Measurements from ENCODE around the gene PRUNE2.
"Not testable (repeated sequence)": the region's sequence is repeated elsewhere in the genome, so short reads cannot be mapped to it uniquely, and the experiment has no call there.

Gene PRUNE2, protein sequence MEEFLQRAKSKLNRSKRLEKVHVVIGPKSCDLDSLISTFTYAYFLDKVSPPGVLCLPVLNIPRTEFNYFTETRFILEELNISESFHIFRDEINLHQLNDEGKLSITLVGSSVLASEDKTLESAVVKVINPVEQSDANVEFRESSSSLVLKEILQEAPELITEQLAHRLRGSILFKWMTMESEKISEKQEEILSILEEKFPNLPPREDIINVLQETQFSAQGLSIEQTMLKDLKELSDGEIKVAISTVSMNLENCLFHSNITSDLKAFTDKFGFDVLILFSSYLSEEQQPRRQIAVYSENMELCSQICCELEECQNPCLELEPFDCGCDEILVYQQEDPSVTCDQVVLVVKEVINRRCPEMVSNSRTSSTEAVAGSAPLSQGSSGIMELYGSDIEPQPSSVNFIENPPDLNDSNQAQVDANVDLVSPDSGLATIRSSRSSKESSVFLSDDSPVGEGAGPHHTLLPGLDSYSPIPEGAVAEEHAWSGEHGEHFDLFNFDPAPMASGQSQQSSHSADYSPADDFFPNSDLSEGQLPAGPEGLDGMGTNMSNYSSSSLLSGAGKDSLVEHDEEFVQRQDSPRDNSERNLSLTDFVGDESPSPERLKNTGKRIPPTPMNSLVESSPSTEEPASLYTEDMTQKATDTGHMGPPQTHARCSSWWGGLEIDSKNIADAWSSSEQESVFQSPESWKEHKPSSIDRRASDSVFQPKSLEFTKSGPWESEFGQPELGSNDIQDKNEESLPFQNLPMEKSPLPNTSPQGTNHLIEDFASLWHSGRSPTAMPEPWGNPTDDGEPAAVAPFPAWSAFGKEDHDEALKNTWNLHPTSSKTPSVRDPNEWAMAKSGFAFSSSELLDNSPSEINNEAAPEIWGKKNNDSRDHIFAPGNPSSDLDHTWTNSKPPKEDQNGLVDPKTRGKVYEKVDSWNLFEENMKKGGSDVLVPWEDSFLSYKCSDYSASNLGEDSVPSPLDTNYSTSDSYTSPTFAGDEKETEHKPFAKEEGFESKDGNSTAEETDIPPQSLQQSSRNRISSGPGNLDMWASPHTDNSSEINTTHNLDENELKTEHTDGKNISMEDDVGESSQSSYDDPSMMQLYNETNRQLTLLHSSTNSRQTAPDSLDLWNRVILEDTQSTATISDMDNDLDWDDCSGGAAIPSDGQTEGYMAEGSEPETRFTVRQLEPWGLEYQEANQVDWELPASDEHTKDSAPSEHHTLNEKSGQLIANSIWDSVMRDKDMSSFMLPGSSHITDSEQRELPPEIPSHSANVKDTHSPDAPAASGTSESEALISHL (N-terminal part only)

GRCh38 chr9:76905791-76906646 is at the start of gene PRUNE2:
TSS of gene PRUNE2 (minus strand) at chr9:76906114. CDS start at chr9:76905963, 151 bp downstream.
- peak; percentile 24 for DNase-seq (ENCODE audit: low spot score)

- DNase-seq (ENCODE audit: low spot score), result not testable (repeated sequence)
Observed at GRCh38 chr9:76955406-76955805, 49.5 kb upstream of the PRUNE2 start.

GRCh38 chr9:76949865-76950264 is 44.0 kb upstream of the PRUNE2 start:
- DNase-seq (ENCODE audit: low spot score), result no peak

- DNase-seq (ENCODE audit: low spot score), result no peak
Observed at GRCh38 chr9:76944011-76944410, 38.1 kb upstream of the PRUNE2 start.

- no peak for DNase-seq (ENCODE audit: low spot score)
Observed at GRCh38 chr9:76943054-76943453, 37.1 kb upstream of the PRUNE2 start.

DNA sequence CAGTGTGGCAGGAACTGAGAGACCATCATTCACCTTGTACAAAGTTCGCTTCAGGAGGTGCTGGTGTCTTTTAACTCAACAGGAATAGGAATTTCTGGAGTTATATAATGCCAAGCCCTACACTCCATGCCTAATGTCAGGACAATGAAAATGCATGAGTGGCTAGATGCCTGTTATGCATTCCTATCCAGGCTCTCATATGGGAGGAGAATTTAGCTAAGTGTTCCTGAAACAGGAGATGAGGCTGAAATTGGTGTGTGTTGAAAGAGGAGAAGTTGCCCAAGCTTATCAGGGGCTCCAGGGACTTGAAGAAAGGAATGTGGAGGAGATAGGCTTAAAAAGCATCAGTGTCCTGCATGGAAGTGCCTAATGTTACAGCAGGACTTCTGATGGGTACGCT is 26.8 kb upstream of the PRUNE2 start:
- DNase-seq (ENCODE audit: low spot score), result no peak

- DNase-seq (ENCODE audit: low spot score), result no peak
Observed at GRCh38 chr9:76932265-76932664, 26.4 kb upstream of the PRUNE2 start.

DNA sequence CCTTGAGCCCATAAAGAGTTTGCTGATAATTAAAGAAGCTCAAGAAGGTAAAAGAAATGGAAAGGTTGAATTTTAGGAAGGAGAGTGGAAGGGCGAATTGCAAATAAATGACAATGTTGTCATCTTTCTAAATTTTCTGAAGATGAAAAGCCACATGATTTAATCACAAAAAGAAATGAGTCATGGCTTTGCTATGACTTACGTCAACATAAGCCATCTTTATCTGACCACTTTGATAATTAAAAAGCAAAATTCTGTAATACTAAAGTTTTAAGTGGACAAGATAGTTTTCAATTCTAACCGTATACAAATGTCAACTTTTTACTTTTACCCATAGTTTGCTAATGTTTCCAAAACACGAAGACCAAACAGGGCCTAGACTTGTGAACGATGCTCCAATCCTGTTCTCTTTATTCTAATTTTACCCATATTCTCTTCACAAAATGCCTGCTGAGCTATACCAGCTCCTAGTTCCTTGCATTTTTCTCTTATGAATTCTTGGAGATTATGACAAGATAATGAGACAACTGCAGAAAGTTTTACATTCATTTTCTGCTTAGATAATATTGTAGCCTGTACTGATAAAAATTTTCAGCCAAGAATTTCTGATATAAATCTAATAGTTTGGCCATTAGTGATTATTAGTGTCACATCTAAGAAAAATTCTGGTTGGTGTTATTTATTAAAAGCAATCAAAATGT is 21.8 kb upstream of the PRUNE2 start:
- no peak for DNase-seq (ENCODE audit: low spot score)

DNA sequence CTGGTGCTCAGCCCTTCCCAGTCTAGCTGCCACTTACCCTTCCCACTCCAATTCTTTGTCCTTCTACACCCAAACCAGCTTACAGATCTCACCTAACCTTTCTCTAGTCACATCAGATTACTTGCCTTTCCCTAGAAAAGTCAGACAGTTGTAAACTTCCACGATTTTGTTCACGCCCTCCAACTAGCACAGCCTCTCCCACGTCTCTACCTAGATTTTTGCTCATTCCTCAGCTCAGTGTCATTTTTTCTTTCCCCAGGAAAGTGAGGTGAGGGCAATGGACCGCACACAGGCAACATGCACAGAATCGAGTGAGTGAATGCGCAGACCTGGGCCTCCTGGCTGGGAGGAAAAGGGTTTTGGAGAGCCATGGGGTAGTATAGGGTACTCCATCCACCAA is 20.9 kb upstream of the PRUNE2 start:
- DNase-seq (ENCODE audit: low spot score), result no peak

DNA sequence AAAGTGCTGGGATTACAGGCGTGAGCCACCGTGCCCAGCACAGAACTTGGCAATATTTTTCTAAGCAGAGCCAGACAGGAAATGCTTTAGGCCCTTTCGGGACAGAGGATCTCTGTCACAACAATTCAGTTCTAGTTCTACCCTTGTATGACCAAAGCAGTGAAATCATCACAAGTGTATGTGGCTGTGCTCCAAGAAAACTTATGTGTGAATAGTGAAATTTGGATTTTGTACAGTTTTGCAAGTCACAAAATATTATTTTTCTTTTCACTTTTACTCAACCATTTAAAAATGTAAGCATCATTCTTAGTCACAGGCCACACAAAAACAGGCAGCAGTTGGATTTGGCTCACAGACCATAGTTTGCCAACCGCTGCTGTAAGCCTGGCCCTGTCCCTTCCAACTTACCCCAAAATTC is 20.4 kb upstream of the PRUNE2 start:
- peak; percentile 1 for DNase-seq (ENCODE audit: low spot score)

- DNase-seq (ENCODE audit: low spot score), result no peak
Observed at GRCh38 chr9:76921165-76921564, 15.3 kb upstream of the PRUNE2 start.

DNA sequence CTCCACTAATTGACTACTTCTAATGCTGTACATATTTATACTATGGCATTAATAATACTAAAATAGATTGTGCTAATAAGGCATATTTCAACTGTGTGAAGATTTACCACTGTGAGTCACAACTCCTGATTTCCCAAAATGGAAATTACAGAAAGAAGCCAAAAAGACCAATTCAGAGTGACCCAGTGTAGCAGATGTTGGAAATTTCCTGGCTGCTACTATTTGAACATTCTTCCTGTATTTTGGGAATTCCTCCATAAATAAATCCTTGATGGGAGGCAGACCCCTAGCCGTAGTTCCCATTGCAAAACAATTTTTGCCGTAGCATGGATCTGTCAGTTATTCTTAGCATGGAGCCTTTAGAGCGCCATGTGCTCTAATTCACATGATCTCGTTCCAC is 11.4 kb upstream of the PRUNE2 start:
- no peak for DNase-seq (ENCODE audit: low spot score)

DNA sequence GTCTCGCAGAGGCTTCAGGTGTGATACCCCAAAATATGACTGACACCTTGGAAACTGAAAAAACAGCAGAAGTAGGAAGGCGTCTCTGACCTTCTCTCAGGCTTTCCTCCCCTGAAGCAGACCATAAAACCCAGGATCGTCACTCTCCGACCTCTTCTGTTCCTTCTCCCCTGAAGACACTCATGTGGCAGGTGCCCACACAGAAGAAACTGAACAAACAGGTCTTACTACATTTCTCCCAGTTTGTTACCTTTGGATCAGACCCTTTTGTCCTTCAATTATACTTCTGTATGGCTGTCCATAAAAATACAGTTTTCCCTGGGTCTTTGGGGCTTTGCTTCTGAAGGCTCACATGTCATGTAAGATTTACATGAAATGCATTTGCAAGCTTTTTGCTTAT is 10.3 kb upstream of the PRUNE2 start:
- DNase-seq (ENCODE audit: low spot score), result no peak

DNA sequence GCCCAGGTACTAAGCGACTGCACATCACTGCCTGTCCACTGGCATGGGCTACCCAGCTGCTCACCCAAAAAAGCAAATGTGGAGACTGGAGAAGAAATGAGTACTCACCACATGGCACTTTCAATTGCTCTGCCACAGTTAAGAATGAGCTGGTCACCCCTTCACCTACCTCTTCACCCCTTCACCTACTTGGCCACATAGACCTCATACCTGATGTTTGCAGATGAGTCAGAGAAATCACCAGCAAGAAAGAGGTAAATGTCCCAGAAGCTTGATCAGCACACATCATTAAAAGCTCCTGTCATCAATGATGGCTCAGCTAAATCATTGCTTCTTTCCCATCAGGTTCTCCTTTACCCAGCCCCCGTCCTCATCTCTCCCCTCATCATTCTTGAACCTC is 7.6 kb upstream of the PRUNE2 start:
- DNase-seq (ENCODE audit: low spot score), result no peak

DNA sequence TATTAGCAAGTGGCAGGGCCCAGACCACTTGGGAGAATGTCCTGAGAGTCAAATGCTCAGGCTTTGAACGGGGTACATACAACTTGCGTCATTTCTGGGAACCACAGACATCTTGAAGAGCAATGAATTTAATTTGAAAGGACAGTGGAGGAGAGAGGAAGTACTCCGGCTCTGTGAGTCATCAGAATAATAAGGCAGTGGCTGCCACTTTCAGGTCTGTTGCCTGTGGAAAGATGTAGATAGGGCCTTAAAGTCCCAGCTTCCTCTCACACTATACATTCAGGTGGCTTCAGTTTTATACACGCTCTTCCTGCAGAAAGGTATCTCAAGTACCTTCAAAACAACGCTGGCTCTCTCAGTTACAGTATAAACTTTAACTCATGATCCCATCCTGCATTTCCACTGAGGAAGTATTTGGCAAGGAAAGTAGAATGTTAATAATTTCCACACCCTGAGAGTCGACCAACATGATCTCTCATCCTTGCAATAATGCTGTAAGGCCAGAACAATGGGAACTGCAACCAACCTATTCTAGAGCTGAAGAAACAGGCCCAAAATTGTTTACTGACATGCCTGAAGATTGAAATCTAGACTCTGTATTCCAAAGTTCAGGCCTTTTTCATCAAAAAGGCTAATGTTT is 6.8 kb upstream of the PRUNE2 start:
- DNase-seq (ENCODE audit: low spot score), result peak; percentile 11

- no peak for DNase-seq (ENCODE audit: low spot score)
Observed at GRCh38 chr9:76911971-76912370, 6.1 kb upstream of the PRUNE2 start.

- no peak for DNase-seq (ENCODE audit: low spot score)
Observed at GRCh38 chr9:76910861-76911260, 4.9 kb upstream of the PRUNE2 start.

DNA sequence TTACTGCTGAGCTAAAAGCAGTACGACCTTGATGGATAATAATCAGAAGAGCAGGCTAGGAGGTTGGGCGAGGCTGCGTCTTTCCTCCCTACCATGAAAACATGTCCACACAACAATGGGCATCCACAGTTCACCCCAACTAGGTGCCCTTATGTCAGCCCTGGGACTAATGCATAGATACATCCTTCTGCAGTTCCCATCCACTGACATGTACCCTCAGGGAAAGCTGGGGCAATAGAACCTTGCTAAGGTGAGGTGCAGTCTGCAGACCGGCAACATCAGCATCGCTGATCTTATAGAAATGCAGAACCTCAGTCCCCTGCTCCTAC is 697 bp upstream of the PRUNE2 start:
- no peak for DNase-seq (ENCODE audit: low spot score)

DNA sequence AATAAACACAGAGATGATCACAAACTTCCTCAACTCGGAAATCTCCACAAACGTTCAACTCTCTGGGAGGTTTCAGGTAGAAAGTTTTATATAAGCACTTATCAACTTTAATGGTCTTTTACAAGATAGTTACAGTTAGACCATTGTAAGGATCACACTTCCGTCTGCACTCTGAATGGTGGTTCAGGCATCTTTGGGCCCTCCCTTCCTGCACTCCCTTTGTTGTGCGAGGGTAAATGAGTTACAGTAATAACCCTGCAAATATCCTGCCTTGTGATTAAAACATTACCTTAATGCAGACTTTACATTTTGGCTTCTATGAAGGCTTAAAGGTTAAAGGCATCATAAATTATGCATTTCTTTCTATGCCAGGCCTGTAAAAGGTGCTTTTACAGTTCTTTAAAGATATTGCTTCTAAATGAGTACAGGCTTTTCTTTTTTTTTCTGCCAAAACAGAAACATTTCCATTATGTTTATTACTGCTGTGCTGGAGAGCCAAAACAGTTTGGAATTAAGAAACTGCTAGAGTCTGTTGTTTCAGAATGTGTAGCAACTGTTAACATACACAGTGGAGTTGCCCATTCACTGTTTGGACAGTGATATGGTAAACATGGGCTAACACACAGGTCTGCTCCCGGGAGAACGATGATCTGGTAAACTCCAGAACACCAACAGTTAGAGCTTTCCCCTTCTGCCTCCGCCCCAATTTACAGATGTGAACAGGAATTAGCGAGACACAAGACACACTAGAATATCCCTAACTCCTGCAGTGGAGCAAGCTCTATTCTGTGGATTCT is 1.1 kb downstream of the PRUNE2 start:
- no peak for DNase-seq (ENCODE audit: low spot score)

GRCh38 chr9:76902395-76902794 is 3.5 kb downstream of the PRUNE2 start:
- no peak for DNase-seq (ENCODE audit: low spot score)
